K562 (cell line): Measurements from ENCODE around the gene EDN2.

Experiments
- CBX2 ChIP-seq: fragments of 200-600 bp; sonication (generic); IDR thresholded peaks from one replicate; pipeline ENCODE4 v1.6.1; 2012; ENCODE audit warnings: mild to moderate bottlenecking, low read length, inconsistent platforms; ENCODE audit not compliant: insufficient read depth, poor library complexity, severe bottlenecking
- POLR2AphosphoS5 ChIP-seq: IDR thresholded peaks from 2 replicates; pipeline ENCODE4 v1.6.1; 2011; ENCODE audit warnings: mild to moderate bottlenecking, low read depth, low read length, moderate library complexity; ENCODE audit not compliant: control insufficient read depth, insufficient read depth
- SIN3A ChIP-seq, 2 experiments: fragments of 150-350 bp in 1 of 2; IDR thresholded peaks; 2 replicates each; pipeline ENCODE4 v1.6.1; 2011 to 2016; ENCODE audit warnings: borderline replicate concordance in 2 of 2, low read depth in 2 of 2, low read length in 2 of 2, mild to moderate bottlenecking in 2 of 2, moderate library complexity in 2 of 2; ENCODE audit not compliant: control insufficient read depth in 1 of 2
- TF ChIP-seq, protein P1 (sequence below): sonication (generic); formaldehyde crosslinking; IDR thresholded peaks from 2 replicates; pipeline ENCODE4 v1.8.1; 2023; ENCODE audit warnings: mild to moderate bottlenecking, missing genetic modification reagents
- TF ChIP-seq, protein P2 (sequence below): sonication (generic); formaldehyde crosslinking; IDR thresholded peaks from 2 replicates; pipeline ENCODE4 v1.8.1; 2022; ENCODE audit warnings: missing genetic modification reagents

- TF ChIP-seq CBX2: no peak
- TF ChIP-seq, protein P1, sequence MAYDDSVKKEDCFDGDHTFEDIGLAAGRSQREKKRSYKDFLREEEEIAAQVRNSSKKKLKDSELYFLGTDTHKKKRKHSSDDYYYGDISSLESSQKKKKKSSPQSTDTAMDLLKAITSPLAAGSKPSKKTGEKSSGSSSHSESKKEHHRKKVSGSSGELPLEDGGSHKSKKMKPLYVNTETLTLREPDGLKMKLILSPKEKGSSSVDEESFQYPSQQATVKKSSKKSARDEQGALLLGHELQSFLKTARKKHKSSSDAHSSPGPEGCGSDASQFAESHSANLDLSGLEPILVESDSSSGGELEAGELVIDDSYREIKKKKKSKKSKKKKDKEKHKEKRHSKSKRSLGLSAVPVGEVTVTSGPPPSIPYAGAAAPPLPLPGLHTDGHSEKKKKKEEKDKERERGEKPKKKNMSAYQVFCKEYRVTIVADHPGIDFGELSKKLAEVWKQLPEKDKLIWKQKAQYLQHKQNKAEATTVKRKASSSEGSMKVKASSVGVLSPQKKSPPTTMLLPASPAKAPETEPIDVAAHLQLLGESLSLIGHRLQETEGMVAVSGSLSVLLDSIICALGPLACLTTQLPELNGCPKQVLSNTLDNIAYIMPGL (CRISPR knock-in tag): no peak
- TF ChIP-seq, protein P2, sequence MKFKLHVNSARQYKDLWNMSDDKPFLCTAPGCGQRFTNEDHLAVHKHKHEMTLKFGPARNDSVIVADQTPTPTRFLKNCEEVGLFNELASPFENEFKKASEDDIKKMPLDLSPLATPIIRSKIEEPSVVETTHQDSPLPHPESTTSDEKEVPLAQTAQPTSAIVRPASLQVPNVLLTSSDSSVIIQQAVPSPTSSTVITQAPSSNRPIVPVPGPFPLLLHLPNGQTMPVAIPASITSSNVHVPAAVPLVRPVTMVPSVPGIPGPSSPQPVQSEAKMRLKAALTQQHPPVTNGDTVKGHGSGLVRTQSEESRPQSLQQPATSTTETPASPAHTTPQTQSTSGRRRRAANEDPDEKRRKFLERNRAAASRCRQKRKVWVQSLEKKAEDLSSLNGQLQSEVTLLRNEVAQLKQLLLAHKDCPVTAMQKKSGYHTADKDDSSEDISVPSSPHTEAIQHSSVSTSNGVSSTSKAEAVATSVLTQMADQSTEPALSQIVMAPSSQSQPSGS: no peak
- no peak for TF ChIP-seq POLR2AphosphoS5
- TF ChIP-seq SIN3A (IDR thresholded peaks at IDR 0.05; ENCODE audit: borderline replicate concordance in 2 of 2, control insufficient read depth in 1 of 2, low read depth in 2 of 2, low read length in 2 of 2): no peak
Observed at GRCh38 chr1:41500781-41501518, 16.5 kb upstream of the EDN2 start.
